ENCODE results near the gene LONP2.
"Not testable (repeated sequence)": the region's sequence is repeated elsewhere in the genome, so short reads cannot be mapped to it uniquely, and the experiment has no call there.

The LONP2 gene

GRCh38 chr16:48340054-48340453 is 96.0 kb downstream of the LONP2 start:
- no peak for DNase-seq

- no peak for DNase-seq
Measured at GRCh38 chr16:48342591-48342990, 98.5 kb downstream of the LONP2 start.

GRCh38 chr16:48347191-48347865 is 103.2 kb downstream of the LONP2 start:
- no peak for DNase-seq

GRCh38 chr16:48347980-48348379 is 103.9 kb downstream of the LONP2 start:
- no peak for DNase-seq

- no peak for DNase-seq
Measured at GRCh38 chr16:48350736-48351135, 106.6 kb downstream of the LONP2 start.

GRCh38 chr16:48352648-48353390 is 108.7 kb downstream of the LONP2 start:
- no peak for DNase-seq

GRCh38 chr16:48353565-48354163 is 109.6 kb downstream of the LONP2 start:
- DNase-seq = peak; percentile 58

- DNase-seq = not testable (repeated sequence)
Measured at GRCh38 chr16:48354385-48354784, 110.3 kb downstream of the LONP2 start.

- no peak for DNase-seq
Measured at GRCh38 chr16:48354877-48355855, 111.1 kb downstream of the LONP2 start.

GRCh38 chr16:48356633-48357376 is 112.7 kb downstream of the LONP2 start:
- no peak for DNase-seq

GRCh38 chr16:48358419-48358818 is 114.3 kb downstream of the LONP2 start:
- no peak for DNase-seq

GRCh38 chr16:48359983-48360382 is 115.9 kb downstream of the LONP2 start:
- DNase-seq = no peak

- no peak for DNase-seq
Measured at GRCh38 chr16:48361012-48361411, 116.9 kb downstream of the LONP2 start.

GRCh38 chr16:48361540-48362144 is 117.5 kb downstream of the LONP2 start:
- DNase-seq = no peak

- no peak for DNase-seq
Measured at GRCh38 chr16:48365025-48365600, 121.0 kb downstream of the LONP2 start.

- DNase-seq = peak; percentile 79
Measured at GRCh38 chr16:48365601-48366164, 121.6 kb downstream of the LONP2 start.

- DNase-seq = peak; percentile 65
Measured at GRCh38 chr16:48366165-48367093, 122.3 kb downstream of the LONP2 start.

GRCh38 chr16:48367441-48368049 is 123.4 kb downstream of the LONP2 start:
- no peak for DNase-seq

GRCh38 chr16:48369765-48370164 is 125.7 kb downstream of the LONP2 start:
- no peak for DNase-seq

Data from activated naive CD4-positive, alpha-beta T cell treated with anti-CD3 and anti-CD28 coated beads, Interleukin-2, amount 50 U/mL, for 16 hours (primary cell).